ENCODE measurements around the gene TRAM2. TPM values are rescaled to one million over a fixed set of nuclear protein-coding genes. Genes with fewer than 3 reads are reported as not detected.

The TRAM2 gene
- total RNA-seq, 2 experiments from 2014 or later: 3.5 to 3.6 TPM

Other genes with a start within 250 kb of the TRAM2 start
- gene PAQR8, start 214.9 kb downstream of the TRAM2 start, total RNA-seq: 1 to 10 TPM; 9.0 to 9.1 TPM
- gene EFHC1, start 156.7 kb downstream of the TRAM2 start, total RNA-seq: 1 to 10 TPM; 2.2 to 3.6 TPM
- gene TMEM14A, start 94.1 kb upstream of the TRAM2 start, total RNA-seq: 10 to 100 TPM; 10.4 to 18.8 TPM
- gene GSTA2, start 186.4 kb upstream of the TRAM2 start, total RNA-seq: not detected
- gene GSTA1, start 226.8 kb upstream of the TRAM2 start, total RNA-seq: not detected